HEK293 (cell line): ENCODE results near the gene HLA-A.

Experiments
- CTCF ChIA-PET: fragments of 350-600 bp; formaldehyde crosslinking; extraction: SDS; loops from one replicate; lab custom pipeline; 2021; ENCODE audit warnings: antibody characterized with exemption; lab: Yijun Ruan, JAX
- POLR2A ChIA-PET: fragments of 300-600 bp; formaldehyde crosslinking; extraction: SDS; loops from one replicate; lab custom pipeline; 2020; ENCODE audit warnings: antibody characterized with exemption, inconsistent platforms; lab: Yijun Ruan, JAX
- H3K27ac ChIP-seq: fragments of 200-500 bp; sonication (Bioruptor generic); 2 replicates; pipeline ENCODE4 v1.5.1; 2014; ENCODE audit warnings: low read depth, low read length, control low read depth, inconsistent platforms; ENCODE audit errors: extremely low read depth
- H3K36me3 ChIP-seq, 2 experiments: fragments of 200-500 bp in 1 of 2; sonication (Bioruptor generic) in 1 of 2; 1 replicate in 1 of 2; 2 replicates in 1 of 2; pipeline ENCODE4 v1.5.1; 2014 to 2017; ENCODE audit warnings: inconsistent platforms in 2 of 2, low read length in 2 of 2; ENCODE audit not compliant: control insufficient read depth in 2 of 2, insufficient read depth in 1 of 2
- H3K4me1 ChIP-seq: fragments of 200-500 bp; sonication (Bioruptor generic); 2 replicates; pipeline ENCODE4 v1.5.1; 2014; ENCODE audit warnings: mild to moderate bottlenecking, low read length, inconsistent platforms; ENCODE audit not compliant: control insufficient read depth, insufficient read depth
- H3K4me3 ChIP-seq: 2 replicates; pipeline ENCODE4 v1.5.1; 2011; ENCODE audit warnings: low read depth, mild to moderate bottlenecking, control low read depth, low read length, moderate library complexity
- H3K9me3 ChIP-seq: fragments of 200-500 bp; sonication (Bioruptor generic); 2 replicates; pipeline ENCODE4 v1.5.1; 2014; ENCODE audit warnings: low read depth, low read length, inconsistent platforms; ENCODE audit not compliant: control insufficient read depth, insufficient read depth
- BCL6B ChIP-seq: fragments of 450-650 bp; formaldehyde crosslinking; IDR thresholded peaks from 2 replicates; pipeline ENCODE4 v1.5.1; 2017; ENCODE audit warnings: missing biosample characterization, missing genetic modification characterization
- GLI2 ChIP-seq: fragments of 450-650 bp; formaldehyde crosslinking; IDR thresholded peaks from 2 replicates; pipeline ENCODE4; 2017; ENCODE audit warnings: missing biosample characterization, missing genetic modification characterization, low read depth, borderline replicate concordance
- GLIS2 ChIP-seq: fragments of 450-650 bp; formaldehyde crosslinking; IDR thresholded peaks from 2 replicates; pipeline ENCODE4 v1.5.1; 2016; ENCODE audit warnings: missing biosample characterization, missing genetic modification characterization
- PRDM10 ChIP-seq: fragments of 450-650 bp; formaldehyde crosslinking; IDR thresholded peaks from 2 replicates; pipeline ENCODE4 v1.5.1; 2016; ENCODE audit warnings: missing biosample characterization, missing genetic modification characterization
- RBAK ChIP-seq: fragments of 450-650 bp; formaldehyde crosslinking; IDR thresholded peaks from 2 replicates; pipeline ENCODE4 v1.5.1; 2016; ENCODE audit warnings: missing biosample characterization, missing genetic modification characterization
- ZNF10 ChIP-seq: fragments of 450-650 bp; formaldehyde crosslinking; IDR thresholded peaks from 2 replicates; pipeline ENCODE4 v1.5.1; 2017; ENCODE audit warnings: missing biosample characterization, missing genetic modification characterization
- ZNF174 ChIP-seq: fragments of 450-650 bp; formaldehyde crosslinking; IDR thresholded peaks from 2 replicates; pipeline ENCODE4 v1.5.0; 2017; ENCODE audit warnings: missing biosample characterization, mild to moderate bottlenecking, missing genetic modification characterization
- ZNF366 ChIP-seq: fragments of 450-650 bp; formaldehyde crosslinking; conservative IDR thresholded peaks from 2 replicates; pipeline ENCODE4 v1.5.1; 2016; ENCODE audit warnings: missing biosample characterization, missing genetic modification characterization
- ZNF501 ChIP-seq: fragments of 450-650 bp; formaldehyde crosslinking; IDR thresholded peaks from 2 replicates; pipeline ENCODE4 v1.5.1; 2016; ENCODE audit warnings: missing biosample characterization, missing genetic modification characterization
- ZNF513 ChIP-seq: fragments of 450-650 bp; IDR thresholded peaks from 2 replicates; pipeline ENCODE4 v1.5.1; 2018; ENCODE audit warnings: missing biosample characterization, missing genetic modification characterization
- ZNF521 ChIP-seq: fragments of 450-650 bp; formaldehyde crosslinking; IDR thresholded peaks from 2 replicates; pipeline ENCODE4 v1.5.1; 2017; ENCODE audit warnings: missing biosample characterization, mild to moderate bottlenecking, missing genetic modification characterization
- ZNF529 ChIP-seq: fragments of 450-650 bp; formaldehyde crosslinking; IDR thresholded peaks from 2 replicates; pipeline ENCODE4 v1.5.1; 2017; ENCODE audit warnings: missing genetic modification characterization, missing biosample characterization; ENCODE audit not compliant: insufficient replicate concordance
- ZNF544 ChIP-seq: fragments of 450-650 bp; formaldehyde crosslinking; IDR thresholded peaks from 2 replicates; pipeline ENCODE4 v1.5.0; 2017; ENCODE audit warnings: missing biosample characterization, missing genetic modification characterization
- ZNF645 ChIP-seq: fragments of 450-650 bp; formaldehyde crosslinking; IDR thresholded peaks from 2 replicates; pipeline ENCODE4; 2016; ENCODE audit warnings: missing biosample characterization, missing genetic modification characterization

Gene HLA-A

GRCh38 chr6:29970711-29971110 is 28.4 kb downstream of the HLA-A start:
- POLR2A ChIA-PET = no interaction called here
- H3K27ac ChIP-seq = no peak overlapping the region
- H3K4me1 ChIP-seq = peaks cover 17% of the 10 kb centered on the region
- CTCF ChIA-PET = no interaction called here
- no peaks in the 10 kb centered on the region for H3K36me3 ChIP-seq
- no peaks in the 10 kb centered on the region for H3K9me3 ChIP-seq
- TF ChIP-seq GLIS2 (tag by site-specific recombination) (no peak), ZNF10 (no peak), ZNF544 (tag by site-specific recombination) (no peak), ZNF513 (tag by site-specific recombination) (no peak), RBAK (no peak), ZNF521 (tag by site-specific recombination) (no peak), BCL6B (tag by site-specific recombination) (no peak), ZNF174 (tag by site-specific recombination) (no peak), ZNF501 (no peak), ZNF529 (tag by site-specific recombination) (no peak)
- no peak overlapping the region for H3K4me3 ChIP-seq

GRCh38 chr6:29974901-29975560 is 32.7 kb downstream of the HLA-A start:
- H3K36me3 ChIP-seq = no peaks in the 10 kb centered on the region
- H3K4me3 ChIP-seq = no peak overlapping the region
- POLR2A ChIA-PET = no interaction called here
- no peak for TF ChIP-seq GLI2 (tag by site-specific recombination)
- TF ChIP-seq ZNF366 (tag by site-specific recombination) = peak; percentile 33; the same call in 1 of the 2 replicates
- no peak for TF ChIP-seq ZNF645 (tag by site-specific recombination)
- TF ChIP-seq PRDM10 = 0 out of 2 replicates have a peak, but pooled peaks have one; percentile 21
- TF ChIP-seq, all 188 proteins: peak for 2
- H3K9me3 ChIP-seq = no peaks in the 10 kb centered on the region
- no peak overlapping the region for H3K27ac ChIP-seq
- CTCF ChIA-PET = interaction anchor here (0.6 to 1.9 kb wide), 7 partner anchors 11 to 1869 kb away, joined by 4 to 9 read pairs (median 5); no protein-coding TSS in a partner anchor
- no peaks in the 10 kb centered on the region for H3K4me1 ChIP-seq
